Left hindlimb (tissue), 1 donor: ENCODE results near the gene SNAPC2.
"Not testable (repeated sequence)": the region's sequence is repeated elsewhere in the genome, so short reads cannot be mapped to it uniquely, and the experiment has no call there.

Source experiments
- DNase-seq: peaks from one replicate; pipeline ENCODE4 v3.0.0-alpha.2; 2018

The SNAPC2 gene

DNA sequence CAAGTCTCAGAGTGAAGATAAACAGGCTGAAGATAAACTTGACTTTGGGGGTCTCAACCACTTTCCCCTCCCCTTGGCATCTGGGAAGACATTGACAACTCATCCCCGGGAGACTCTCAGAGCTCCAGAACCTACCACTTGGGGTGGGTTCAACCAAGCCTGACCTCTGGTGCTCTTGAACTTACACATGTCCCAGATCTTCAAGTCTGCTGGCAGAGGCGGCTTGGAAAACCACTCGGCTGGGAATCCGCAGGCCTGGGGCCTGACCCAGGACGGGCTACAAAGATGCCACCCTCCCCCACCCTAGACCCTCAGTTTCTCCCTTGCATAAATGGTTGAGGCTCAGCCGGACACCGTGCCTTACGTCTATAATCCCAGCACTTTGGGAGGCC lies 31.3 kb upstream of the SNAPC2 start:
- no peak for DNase-seq

DNA sequence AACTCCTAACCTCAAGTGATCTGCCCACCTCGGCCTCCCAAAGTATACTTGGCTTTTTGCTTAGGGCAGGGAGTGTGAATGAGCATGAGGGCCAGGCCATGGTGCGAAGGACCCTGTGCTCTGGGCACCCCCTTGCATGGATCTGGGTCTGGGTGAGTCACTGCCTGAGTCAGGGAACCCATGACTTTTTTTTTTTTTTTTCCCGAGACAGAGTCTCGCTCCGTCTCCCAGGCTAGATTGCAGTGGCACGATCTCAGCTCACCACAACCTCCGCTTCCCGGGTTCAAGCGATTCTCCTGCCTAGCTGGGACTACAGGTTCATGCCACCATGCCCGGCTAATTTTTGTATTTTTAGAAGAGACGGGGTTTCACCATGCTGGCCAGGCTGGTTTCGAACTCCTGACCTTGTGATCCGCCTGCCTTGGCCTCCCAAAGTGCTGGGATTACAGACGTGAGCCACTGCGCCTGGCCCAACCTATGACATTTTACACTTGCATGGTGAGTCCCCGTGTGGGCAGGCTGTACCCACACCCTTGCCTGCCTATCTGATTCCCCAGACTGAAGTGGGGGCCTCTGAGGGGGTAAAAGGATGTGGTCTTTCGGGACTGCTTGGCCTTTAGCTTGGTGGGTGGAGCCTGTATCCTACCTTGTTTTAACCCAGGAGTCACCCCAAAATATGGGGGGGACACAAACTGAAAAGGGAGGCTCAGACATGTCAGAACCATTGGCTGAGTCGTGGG lies 26.6 kb upstream of the SNAPC2 start:
- DNase-seq: not testable (repeated sequence)

GRCh38 chr19:7894612-7895309 lies 25.4 kb upstream of the SNAPC2 start:
- no peak for DNase-seq

DNA sequence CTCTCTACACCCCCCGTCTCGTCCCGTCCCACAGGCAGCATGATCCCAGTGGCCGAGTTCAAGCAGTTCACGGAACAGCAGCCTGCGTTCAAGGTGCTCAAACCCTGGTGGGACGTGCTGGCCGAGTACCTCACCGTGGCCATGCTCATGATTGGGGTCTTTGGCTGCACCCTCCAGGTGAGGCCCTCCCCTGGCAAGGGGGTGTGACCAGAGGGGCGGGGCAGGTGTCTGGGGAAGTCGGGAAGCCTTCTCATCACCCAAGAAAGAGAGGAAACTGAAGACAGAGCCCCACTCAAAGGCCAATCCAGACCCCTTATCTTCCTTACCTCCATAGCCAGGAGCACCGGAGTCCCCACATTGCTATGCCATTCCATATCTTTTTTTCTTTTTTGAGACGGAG lies 24.6 kb upstream of the SNAPC2 start:
- DNase-seq: no peak

- no peak for DNase-seq
These were observed 22.8 kb upstream of the SNAPC2 start for GRCh38 chr19:7897292-7897691.

DNA sequence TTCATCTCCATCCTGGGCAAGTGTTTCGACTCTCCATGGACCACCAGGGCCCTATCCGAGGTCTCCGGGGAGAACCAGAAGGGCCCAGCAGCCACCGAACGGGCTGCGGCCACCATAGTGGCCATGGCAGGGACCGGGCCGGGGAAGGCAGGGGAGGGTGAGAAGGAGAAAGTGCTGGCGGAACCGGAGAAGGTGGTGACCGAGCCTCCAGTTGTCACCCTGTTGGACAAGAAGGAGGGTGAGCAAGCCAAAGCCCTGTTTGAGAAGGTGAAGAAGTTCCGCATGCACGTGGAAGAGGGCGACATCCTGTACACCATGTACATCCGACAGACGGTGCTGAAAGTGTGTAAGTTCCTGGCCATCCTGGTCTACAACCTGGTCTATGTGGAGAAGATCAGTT lies 21.2 kb upstream of the SNAPC2 start:
- no peak for DNase-seq

DNA sequence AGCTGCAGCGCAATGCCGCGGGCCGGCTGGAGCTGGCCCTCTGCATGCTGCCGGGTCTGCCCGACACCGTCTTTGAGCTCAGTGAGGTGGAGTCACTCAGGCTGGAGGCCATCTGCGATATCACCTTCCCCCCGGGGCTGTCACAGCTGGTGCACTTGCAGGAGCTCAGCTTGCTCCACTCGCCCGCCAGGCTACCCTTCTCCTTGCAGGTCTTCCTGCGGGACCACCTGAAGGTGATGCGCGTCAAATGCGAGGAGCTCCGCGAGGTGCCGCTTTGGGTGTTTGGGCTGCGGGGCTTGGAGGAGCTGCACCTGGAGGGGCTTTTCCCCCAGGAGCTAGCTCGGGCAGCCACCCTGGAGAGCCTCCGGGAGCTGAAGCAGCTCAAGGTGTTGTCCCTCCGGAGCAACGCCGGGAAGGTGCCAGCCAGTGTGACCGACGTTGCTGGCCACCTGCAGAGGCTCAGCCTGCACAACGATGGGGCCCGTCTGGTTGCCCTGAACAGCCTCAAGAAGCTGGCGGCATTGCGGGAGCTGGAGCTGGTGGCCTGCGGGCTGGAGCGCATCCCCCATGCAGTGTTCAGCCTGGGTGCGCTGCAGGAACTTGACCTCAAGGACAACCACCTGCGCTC lies 20.3 kb upstream of the SNAPC2 start:
- DNase-seq: no peak

DNA sequence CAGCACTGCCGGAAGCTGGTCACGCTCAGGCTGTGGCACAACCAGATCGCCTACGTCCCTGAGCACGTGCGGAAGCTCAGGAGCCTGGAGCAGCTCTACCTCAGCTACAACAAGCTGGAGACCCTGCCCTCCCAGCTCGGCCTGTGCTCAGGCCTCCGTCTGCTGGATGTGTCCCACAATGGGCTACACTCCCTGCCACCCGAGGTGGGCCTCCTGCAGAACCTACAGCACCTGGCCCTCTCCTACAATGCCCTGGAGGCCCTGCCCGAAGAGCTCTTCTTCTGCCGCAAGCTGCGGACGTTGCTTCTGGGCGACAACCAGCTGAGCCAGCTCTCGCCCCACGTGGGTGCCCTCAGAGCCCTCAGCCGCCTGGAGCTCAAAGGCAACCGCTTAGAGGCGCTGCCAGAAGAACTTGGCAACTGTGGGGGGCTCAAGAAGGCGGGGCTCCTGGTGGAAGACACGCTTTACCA lies 19.7 kb upstream of the SNAPC2 start:
- no peak for DNase-seq

GRCh38 chr19:7900931-7901330 lies 19.2 kb upstream of the SNAPC2 start:
- DNase-seq: no peak

DNA sequence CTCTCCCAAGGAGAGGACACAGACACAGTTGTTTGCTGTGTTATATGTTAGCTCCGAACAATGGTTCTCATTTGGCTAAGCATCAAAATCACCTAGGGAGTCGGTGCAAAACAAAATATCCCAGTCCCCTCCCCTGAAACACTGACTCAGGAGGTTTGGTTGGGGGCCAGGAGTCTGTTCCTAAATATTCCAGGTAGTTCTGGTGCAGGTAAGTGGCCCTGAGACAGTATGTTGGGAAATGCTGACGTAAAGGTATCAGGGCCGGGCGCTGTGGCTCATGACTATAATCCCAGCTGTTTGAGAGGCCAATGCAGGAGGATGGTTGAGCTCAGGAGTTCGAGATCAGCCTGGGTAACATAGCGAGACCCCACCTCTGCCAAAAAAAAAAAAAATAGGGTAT lies 18.8 kb upstream of the SNAPC2 start:
- peak; percentile 13 for DNase-seq

DNA sequence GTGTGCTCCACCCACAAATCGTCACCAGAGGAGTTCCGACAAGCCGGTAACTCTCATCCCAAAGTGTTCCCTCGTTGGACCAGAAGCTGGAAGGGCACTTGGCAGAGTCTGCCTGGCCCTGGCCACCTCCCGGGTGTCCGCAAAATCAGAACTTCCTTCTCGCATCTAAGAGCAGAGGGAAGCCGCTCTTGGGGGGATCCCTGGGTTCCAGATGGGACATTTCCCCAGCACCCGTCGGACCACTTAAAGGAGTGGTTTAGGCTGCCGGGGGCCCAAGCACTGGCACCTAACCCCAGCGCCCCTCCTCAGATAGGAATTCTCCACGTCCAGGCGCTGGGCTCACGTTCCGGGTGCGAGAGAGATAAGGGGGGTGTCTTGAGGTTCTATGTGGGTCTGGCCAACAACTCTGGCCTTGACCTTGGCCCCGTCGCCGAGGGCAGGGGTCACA lies 17.3 kb upstream of the SNAPC2 start:
- DNase-seq: peak; percentile 27

DNA sequence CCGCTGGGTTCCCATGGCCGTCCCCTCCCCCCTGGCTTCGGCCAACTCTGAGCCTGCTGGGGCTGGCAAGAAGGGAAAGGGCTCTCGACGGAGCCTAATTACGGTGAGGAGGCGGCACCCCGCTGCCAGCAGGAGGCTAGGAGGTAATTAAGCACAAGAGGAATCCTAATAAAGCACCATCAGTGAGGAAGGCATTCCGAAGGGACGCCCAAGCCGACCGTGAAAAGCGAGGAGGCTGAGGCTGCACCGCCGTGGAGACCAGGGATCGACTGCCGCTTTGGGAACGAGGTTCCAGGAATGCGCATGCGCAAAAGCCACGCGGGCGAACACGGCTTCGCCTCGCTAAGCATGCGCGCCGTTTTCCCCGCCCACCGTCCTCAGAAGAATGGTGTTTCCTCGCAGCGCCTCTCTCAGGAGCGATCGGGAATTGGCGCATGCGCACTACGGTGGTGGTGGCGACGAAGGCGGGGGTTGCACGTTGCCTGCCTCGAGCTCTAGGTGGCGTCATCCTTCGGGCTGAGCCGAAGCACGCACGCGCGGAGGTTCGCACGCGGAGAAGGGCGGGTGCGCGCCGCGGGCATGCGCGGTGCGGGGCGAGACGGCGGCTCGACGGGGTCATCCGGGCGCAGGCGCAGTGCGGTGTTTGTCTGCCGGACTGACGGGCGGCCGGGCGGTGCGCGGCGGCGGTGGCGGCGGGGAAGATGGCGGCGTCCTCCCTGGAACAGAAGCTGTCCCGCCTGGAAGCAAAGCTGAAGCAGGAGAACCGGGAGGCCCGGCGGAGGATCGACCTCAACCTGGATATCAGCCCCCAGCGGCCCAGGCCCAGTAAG lies 16.7 kb upstream of the SNAPC2 start, which contains the start of gene MAP2K7:
Gene MAP2K7, plus strand, starts transcription at position 634 of the 830 bp plus-strand sequence. Its CDS starts 68 bp downstream, at position 702.
- DNase-seq: peak; percentile 100

- DNase-seq: peak; percentile 61
These were observed 15.8 kb upstream of the SNAPC2 start for GRCh38 chr19:7904074-7905020.

- no peak for DNase-seq
These were observed 14.9 kb upstream of the SNAPC2 start for GRCh38 chr19:7905268-7905667.

GRCh38 chr19:7905859-7906258 lies 14.3 kb upstream of the SNAPC2 start:
- no peak for DNase-seq

DNA sequence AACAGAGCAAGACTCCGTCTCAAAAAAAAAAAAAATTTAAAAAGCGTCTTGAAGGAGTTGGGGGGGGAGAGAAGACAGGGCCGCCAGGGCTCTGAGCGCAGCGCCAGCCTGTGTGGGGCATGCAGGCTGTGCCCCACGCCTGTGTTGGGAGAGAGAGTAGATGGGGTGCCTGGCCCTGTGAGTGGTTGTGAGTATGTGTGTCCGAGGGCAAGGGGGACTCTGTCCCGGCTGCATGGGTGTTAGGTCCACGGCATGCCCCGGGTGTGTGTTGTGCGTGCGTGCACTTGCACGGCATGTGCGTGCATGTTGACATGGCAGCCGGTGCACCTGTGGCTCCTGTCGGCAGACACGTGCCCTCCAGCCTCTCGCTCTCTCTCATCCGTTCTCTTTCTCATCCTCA lies 13.0 kb upstream of the SNAPC2 start:
- no peak for DNase-seq

GRCh38 chr19:7907544-7907943 lies 12.6 kb upstream of the SNAPC2 start:
- no peak for DNase-seq

DNA sequence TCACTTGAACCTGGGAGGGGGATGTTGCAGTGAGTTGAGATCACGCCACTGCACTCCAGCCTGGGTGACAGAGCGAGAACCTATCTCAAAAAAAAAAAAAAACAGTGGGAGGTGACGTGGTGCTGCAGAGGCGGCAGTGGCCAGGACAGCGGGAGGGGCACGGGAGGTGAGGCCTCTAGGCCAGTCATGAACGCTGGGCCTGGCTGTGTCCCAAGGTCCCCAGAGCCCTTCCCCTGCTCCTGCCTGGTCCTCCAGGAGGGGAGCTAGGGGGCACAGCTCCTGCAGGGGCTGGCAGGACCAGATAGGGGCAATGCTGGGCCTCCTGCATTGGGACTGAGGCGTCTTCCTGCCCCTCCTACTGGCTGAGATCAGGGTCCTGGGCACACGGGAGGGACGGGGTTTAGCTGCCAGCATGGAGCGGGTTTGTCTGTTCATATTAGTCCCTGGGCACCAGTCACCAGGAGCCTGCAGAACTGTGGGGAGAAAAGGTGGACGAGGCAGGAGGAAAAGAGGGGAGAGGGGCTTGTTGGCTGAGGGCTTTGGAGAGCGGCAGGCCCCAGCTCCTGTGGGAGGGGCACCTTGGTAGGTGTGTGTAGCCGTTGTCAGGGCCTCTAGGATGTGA lies 11.9 kb upstream of the SNAPC2 start:
- DNase-seq: no peak

DNA sequence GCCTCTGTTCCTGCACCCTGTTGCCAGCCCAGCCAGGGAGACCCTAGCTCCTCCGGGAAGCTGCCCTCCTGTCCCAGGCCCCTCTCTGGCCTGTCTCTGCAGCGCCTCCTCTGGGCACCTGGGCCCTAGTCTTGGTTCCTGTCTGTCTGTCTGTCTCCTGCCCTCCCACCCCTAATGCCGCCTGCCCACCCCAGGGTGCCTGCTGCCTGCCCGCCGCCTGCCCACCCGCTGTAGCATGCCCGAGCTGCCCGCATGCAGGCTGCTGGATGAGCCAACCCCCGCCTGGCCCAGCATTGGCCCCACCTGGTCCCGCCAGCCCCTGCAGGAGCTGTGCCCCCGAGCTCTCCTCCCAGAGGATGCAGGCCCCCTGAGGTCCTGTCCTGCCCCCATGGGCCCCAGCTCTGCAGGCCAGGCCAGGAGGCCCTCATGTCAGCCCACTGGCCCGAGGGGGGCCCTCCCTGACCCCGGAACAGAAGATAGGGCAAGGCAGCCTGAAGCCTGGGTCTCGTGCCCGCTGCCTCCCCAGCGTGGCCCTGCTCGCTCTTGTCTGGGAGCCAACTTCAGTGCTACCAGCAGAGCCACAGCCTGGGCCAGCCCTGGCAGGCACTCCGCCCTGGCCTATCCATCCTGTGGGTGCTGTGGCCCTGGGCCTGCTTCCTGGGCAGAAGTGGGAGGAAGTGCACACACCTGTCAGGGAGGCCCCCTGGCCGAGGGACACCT lies 11.2 kb upstream of the SNAPC2 start:
- no peak for DNase-seq

GRCh38 chr19:7909471-7910067 lies 10.6 kb upstream of the SNAPC2 start:
- no peak for DNase-seq
